Activated T-helper 2 cell treated with anti-CD3 and anti-CD28 coated beads, Interferon-gamma antibody, Interleukin-2, Interleukin-4, amounts not matched to agents 10 μg/mL and 5 μg/mL and 100 μg/mL, durations not matched to agents 14 hours and 24 hours and 36 hours (primary cell): ENCODE measurements around the gene ENTPD3. TPM values are rescaled to one million over a fixed set of nuclear protein-coding genes. Genes with fewer than 3 reads are reported as not detected.

ENCODE experiments used
- DNase-seq: peaks from one replicate; pipeline ENCODE4 v3.0.0; 2021; ENCODE audit warnings: low spot score
- H3K27ac Mint-ChIP-seq: one replicate; pipeline ENCODE4 v1.8.0; 2021; ENCODE audit warnings: mixed read lengths
- H3K27me3 Mint-ChIP-seq: one replicate; pipeline ENCODE4 v1.8.0; 2021; ENCODE audit warnings: low read depth, mixed read lengths
- H3K36me3 Mint-ChIP-seq: one replicate; pipeline ENCODE4 v1.8.0; 2021; ENCODE audit warnings: low read depth, mixed read lengths
- H3K4me1 Mint-ChIP-seq: one replicate; pipeline ENCODE4 v1.8.0; 2021; ENCODE audit warnings: low read depth, mixed read lengths
- H3K4me3 Mint-ChIP-seq: one replicate; pipeline ENCODE4 v1.8.0; 2021; ENCODE audit warnings: low read depth, mild to moderate bottlenecking, moderate library complexity, mixed read lengths
- H3K9me3 Mint-ChIP-seq: one replicate; pipeline ENCODE4 v1.8.0; 2021; ENCODE audit warnings: mixed read lengths
- intact Hi-C: fragments of 100-400 bp; cut with micrococcal nuclease; formaldehyde crosslinking; loops from one replicate; pipeline ENCODE4 v1.15.1; 2023
- total RNA-seq: library from RNA; stranded (reverse); gene quantifications from 2 replicates; pipeline ENCODE4 v1.2.3, GENCODE V29; 2022

ENTPD3 gene, protein sequence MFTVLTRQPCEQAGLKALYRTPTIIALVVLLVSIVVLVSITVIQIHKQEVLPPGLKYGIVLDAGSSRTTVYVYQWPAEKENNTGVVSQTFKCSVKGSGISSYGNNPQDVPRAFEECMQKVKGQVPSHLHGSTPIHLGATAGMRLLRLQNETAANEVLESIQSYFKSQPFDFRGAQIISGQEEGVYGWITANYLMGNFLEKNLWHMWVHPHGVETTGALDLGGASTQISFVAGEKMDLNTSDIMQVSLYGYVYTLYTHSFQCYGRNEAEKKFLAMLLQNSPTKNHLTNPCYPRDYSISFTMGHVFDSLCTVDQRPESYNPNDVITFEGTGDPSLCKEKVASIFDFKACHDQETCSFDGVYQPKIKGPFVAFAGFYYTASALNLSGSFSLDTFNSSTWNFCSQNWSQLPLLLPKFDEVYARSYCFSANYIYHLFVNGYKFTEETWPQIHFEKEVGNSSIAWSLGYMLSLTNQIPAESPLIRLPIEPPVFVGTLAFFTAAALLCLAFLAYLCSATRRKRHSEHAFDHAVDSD
- not detected in 2 replicates for total RNA-seq

DNA sequence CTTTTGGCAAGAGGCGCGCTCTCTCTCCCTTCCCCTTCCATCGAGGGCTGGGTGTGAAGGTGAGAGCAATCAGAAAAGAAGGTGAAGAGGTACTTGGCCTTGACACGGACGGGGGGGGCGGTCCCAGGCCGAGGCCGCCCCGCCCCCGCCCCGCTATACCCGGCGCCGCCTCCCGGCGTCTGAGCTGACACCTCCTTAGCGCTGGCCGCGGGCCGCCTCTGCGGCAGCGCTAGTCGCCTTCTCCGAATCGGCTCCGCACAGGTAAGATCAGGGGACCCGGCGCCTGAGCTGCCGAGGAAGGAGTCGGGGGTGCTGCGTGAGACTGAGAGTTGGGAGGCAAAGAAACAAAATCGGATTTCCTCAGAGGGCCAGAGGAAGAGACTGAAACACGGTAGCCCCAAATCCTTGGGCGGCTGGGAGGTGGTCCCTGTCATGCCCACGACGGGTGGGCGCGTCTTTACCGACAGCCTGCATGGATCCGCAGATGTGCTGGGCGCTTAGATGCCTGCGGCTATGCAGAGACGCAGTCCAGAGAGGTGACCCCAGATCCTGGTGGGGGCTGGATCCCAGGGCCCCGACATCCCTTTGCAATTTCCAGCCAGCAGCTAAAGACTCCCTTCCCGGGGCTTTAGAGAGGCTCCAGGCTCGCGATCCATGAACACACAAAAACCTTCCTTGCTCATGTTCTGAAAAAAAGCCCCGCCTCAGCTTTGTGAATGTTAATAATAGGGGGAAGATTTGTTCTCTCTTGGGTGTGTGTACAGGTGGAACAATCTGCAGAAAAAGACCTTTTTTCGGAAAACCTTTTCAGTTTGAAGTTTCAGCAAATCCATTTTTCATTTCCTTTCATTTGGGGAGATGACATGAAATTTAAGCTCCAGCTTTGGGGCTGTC is at the start of gene ENTPD3:
Gene ENTPD3, plus strand, starts transcription at position 184 of the 894 bp plus-strand sequence. CDS start 874 bp downstream, outside the sequence.
- Mint-ChIP-seq H3K9me3 (no peaks in the 10 kb centered on the region), H3K27ac (no peak within 1 kb of the TSS), H3K4me1 (peaks cover 11% of the 10 kb centered on the region), H3K36me3 (no peaks in the 10 kb centered on the region), H3K27me3 (peaks cover 25% of the 10 kb centered on the region), H3K4me3 (peak within 1 kb of the TSS; percentile 57)
- intact Hi-C loops = no loop called here
- DNase-seq = no peak

DNA sequence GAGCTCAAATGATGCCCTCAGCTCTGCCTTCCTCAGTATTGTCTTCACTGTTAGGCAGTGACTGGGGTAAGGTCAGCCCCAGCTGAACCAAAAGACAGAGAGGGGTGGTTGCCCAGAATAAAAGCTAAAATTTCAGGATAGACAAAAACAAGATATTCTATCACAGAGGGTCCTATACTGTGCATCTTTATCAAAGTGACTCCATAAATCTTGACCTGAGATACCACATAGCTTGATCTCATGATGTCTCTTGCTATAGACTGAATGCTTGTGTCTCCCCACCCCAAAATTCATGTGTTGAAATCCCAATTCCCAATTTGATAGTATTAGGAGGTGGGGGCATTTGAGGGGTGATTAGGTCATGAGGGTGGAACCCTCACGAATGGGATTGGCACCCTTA is 47.1 kb upstream of the ENTPD3 start:
- Mint-ChIP-seq H3K4me1 (peaks cover 19% of the 10 kb centered on the region), H3K36me3 (no peaks in the 10 kb centered on the region), H3K4me3 (no peak overlapping the region), H3K27me3 (peaks cover 2% of the 10 kb centered on the region), H3K27ac (no peak overlapping the region), H3K9me3 (no peaks in the 10 kb centered on the region)
- no peak for DNase-seq
- intact Hi-C loops = loop anchor here (5.0 to 10.0 kb wide), 3 partner anchors 42 to 1755 kb away; partner anchors contain the start of gene TRAK1

DNA sequence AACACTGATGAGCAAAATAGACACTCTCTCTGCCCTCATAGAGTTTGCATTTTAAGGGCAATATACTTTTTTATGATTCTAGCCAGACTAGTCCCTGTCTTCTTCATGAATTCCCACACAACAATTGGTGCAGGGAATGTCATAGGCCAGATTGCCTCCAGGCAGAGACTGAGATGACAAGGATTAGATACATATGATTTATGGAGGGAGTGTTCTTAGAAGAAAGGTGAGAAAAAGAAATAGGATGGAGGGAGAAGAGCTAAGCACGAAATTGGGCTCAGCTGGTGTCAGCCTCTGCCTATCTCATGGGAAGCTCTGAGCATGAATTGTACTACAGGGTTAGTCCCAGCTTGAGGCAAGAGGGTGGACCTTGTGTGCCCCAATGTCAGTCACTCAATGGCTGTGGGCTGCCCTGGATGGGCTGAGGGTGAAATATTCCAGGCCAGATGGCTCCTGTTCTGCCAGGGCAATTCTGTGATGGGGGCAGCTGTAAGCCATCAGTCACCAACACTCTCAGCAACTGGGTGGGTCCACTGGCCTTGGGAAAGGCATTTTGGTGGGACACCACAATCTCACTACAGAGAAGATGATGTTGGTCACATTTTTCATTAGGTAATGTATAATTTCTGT is 46.3 kb upstream of the ENTPD3 start:
- H3K9me3 Mint-ChIP-seq = no peaks in the 10 kb centered on the region
- intact Hi-C loops = no loop called here
- DNase-seq = no peak
- H3K36me3 Mint-ChIP-seq = no peaks in the 10 kb centered on the region
- peaks cover 19% of the 10 kb centered on the region for H3K4me1 Mint-ChIP-seq
- no peak overlapping the region for H3K4me3 Mint-ChIP-seq
- H3K27ac Mint-ChIP-seq = no peak overlapping the region
- H3K27me3 Mint-ChIP-seq = peaks cover 2% of the 10 kb centered on the region

DNA sequence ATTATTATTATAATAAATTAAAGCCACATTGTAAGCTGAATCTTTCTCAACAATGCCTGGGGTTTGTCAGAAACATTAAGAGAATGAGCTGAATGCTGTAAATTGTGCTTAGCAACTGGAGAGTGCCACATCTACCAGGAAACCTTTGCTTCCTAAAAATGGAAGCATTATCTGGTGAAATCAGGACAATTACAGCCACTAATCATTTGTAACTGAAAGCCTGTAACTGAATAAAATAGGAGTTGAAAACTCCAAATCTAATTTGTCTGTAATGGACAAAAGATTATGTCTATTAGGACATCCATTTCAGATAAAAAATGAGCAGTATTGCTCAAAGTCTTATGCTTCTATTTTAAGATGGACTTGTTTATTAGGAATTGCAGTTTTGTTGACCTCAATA is 45.3 kb upstream of the ENTPD3 start:
- no peaks in the 10 kb centered on the region for H3K9me3 Mint-ChIP-seq
- H3K4me1 Mint-ChIP-seq = peaks cover 15% of the 10 kb centered on the region
- H3K4me3 Mint-ChIP-seq = no peak overlapping the region
- H3K36me3 Mint-ChIP-seq = no peaks in the 10 kb centered on the region
- intact Hi-C loops = no loop called here
- no peak for DNase-seq
- peaks cover 2% of the 10 kb centered on the region for H3K27me3 Mint-ChIP-seq
- no peak overlapping the region for H3K27ac Mint-ChIP-seq

DNA sequence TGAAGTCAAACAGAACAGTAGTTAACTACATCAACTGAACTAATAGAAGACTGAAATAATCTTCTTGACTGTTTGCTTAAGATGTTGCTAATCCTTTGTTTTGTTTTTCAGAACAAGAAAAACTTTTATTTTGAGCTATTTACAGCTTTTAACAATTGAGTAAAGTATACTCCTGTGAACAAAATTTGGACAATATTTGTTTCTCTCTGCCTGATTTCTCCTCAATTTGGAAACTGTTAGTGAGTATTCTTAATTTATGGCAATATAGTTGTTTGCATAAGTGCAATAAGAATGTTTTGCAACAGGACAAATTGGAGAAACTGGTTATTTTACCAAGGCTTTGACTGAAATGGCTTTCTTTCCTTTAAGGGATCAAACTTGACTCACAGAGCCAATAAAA is 36.5 kb upstream of the ENTPD3 start:
- H3K4me1 Mint-ChIP-seq = no peaks in the 10 kb centered on the region
- H3K9me3 Mint-ChIP-seq = peaks cover 13% of the 10 kb centered on the region
- H3K27me3 Mint-ChIP-seq = peaks cover 2% of the 10 kb centered on the region
- H3K4me3 Mint-ChIP-seq = no peak overlapping the region
- no peak overlapping the region for H3K27ac Mint-ChIP-seq
- DNase-seq = no peak
- intact Hi-C loops = no loop called here
- H3K36me3 Mint-ChIP-seq = peaks cover 5% of the 10 kb centered on the region

DNA sequence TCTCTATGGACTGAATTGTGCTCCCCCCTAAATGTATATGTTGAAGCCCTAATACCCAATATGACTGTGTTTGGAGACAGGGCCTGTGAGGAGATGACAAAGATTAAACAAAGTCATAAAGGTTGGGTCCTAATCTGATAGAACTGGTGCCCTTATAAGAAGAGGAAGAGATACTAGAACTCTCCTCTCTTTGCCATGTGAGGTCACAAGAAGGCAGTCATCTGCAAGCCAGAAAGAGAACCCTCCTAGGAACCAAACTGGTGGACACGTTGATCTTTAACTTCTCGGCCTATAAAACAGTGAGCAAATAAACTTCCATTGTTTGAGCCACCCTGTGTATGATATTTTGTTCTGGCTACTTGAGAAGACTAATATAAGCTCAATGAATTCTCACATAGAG is 31.6 kb upstream of the ENTPD3 start:
- Mint-ChIP-seq H3K9me3 (peaks cover 13% of the 10 kb centered on the region), H3K27ac (no peak overlapping the region), H3K36me3 (peaks cover 5% of the 10 kb centered on the region), H3K4me1 (no peaks in the 10 kb centered on the region), H3K27me3 (peaks cover 2% of the 10 kb centered on the region), H3K4me3 (no peak overlapping the region)
- intact Hi-C loops = no loop called here
- no peak for DNase-seq

DNA sequence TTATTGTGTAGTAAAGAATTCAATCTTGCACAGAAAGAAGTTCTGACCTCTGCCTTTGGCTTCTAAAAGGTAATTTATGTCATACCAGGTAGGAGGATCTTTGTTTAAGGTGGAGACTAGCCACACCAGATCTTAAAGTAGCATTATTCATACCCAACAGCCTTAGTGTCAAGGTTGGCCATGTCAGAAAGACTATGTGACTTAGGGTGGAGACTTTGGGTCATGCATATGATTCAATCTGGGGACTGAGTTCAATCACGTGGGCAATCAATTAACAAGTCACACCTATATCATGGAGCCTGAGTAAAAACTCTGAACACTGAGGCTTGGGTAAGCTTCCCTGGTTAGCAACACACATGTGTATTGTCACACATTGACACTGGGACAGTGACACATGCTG is 28.5 kb upstream of the ENTPD3 start:
- Mint-ChIP-seq H3K27ac (no peak overlapping the region), H3K4me3 (no peak overlapping the region), H3K4me1 (no peaks in the 10 kb centered on the region), H3K36me3 (no peaks in the 10 kb centered on the region), H3K27me3 (peaks cover 2% of the 10 kb centered on the region), H3K9me3 (no peaks in the 10 kb centered on the region)
- DNase-seq = no peak
- intact Hi-C loops = no loop called here

DNA sequence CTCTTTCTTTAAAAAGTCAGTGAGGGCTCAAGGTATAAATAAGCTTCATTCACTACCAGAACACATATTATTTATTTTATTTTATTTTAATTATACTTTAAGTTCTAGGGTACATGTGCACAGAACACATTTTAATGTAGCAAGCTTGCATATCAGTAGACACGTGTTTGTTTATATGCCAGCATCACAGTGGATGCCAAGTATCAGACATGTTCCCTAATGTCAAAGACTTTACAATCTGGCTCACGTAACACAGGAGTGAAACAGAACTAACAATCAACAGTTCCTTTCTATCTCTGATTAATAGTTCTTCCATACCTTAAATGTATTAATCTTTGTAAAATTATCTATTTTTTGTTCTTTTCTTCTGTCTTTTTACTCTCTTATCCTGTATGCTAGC is 23.3 kb upstream of the ENTPD3 start:
- Mint-ChIP-seq H3K36me3 (no peaks in the 10 kb centered on the region), H3K27me3 (peaks cover 11% of the 10 kb centered on the region), H3K4me3 (no peak overlapping the region), H3K9me3 (no peaks in the 10 kb centered on the region), H3K27ac (no peak overlapping the region), H3K4me1 (no peaks in the 10 kb centered on the region)
- DNase-seq = no peak
- intact Hi-C loops = no loop called here

DNA sequence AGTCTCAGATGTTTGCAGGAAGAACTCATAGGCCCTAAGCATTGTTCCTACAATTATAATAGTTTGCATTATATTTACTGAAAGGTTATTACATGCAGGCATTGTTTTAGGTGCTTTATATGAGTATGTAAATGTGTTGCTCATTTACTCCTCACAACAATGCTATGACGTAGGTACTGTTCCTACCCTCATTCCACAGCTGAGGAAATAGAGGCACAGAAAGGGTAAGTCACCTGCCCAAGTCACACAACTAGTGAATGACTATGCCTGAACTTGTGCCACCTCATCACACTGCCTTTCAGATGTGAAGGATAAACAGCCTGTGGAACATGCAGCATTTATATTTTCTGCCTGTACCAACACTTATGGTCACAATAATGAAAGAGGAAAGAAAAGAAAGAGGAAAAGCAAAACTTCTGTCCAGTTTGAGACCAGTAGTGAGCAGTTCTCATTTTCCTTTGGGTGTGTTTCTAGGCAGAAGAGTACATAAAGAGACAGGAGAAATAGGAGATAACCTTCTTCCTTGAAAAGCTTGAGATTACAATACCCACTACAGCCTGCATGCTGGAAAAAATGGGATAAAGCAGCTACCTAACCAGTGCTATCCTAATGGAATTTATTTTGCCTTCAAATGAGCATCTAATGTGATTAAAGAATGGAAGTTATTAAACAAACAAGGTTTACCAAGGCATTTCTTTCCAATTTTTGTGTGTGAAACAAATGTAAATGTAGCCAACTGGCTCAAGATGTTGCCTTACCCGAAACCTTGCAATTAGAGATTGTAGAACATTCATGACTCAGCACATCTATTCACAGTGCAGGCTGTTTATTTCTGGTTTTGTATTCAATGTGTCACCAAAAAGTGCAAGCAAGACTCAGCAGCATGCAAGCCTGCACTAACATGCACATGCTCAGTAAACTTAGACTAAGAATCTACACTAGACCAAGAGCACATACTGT is 20.5 kb upstream of the ENTPD3 start:
- Mint-ChIP-seq H3K36me3 (no peaks in the 10 kb centered on the region), H3K27me3 (peaks cover 18% of the 10 kb centered on the region), H3K27ac (no peak overlapping the region), H3K9me3 (no peaks in the 10 kb centered on the region), H3K4me3 (no peak overlapping the region), H3K4me1 (no peaks in the 10 kb centered on the region)
- intact Hi-C loops = no loop called here
- no peak for DNase-seq

DNA sequence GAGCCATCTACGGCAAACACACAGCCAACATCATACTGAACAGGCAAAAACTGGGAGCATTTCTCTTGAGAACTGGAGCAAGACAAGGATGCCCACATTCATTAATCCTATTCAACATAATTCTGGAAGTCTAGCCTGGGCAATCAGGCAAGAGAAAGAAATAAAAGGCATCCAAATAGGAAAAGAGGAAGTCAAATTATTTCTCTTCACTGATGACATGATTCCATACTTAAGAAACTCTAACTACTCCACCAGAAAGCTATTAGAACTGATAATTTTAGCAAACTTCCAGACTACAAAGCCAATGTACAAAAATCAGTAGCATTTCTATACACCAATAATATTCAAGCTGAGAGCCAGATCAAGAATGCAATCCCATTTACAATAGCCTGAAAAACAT is 17.3 kb upstream of the ENTPD3 start:
- Mint-ChIP-seq H3K4me3 (no peak overlapping the region), H3K9me3 (no peaks in the 10 kb centered on the region), H3K4me1 (no peaks in the 10 kb centered on the region), H3K27me3 (peaks cover 18% of the 10 kb centered on the region), H3K27ac (no peak overlapping the region), H3K36me3 (no peaks in the 10 kb centered on the region)
- intact Hi-C loops = no loop called here
- no peak for DNase-seq

DNA sequence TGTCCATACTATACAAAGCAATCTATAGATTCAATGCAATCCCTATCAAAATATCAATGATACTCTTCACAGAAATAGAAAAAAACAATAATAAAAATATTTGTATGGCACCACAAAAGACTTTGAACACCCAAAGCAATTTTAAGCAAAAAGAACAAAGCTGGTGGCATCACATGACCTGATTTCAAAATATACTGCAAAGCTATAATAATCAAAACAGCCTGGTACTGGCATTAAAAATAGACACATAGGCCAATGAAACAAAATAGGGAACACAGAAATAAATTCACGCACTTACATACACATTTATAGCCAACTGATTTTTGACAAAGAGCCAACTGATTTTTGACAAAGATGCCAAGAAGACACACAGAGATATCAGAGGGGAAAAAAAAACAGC is 9.2 kb upstream of the ENTPD3 start:
- intact Hi-C loops = no loop called here

More for the DNA sequence above, 9.2 kb upstream of the ENTPD3 start:
- peaks cover 13% of the 10 kb centered on the region for H3K9me3 Mint-ChIP-seq
- peaks cover 12% of the 10 kb centered on the region for H3K4me1 Mint-ChIP-seq
- DNase-seq = no peak
- no peaks in the 10 kb centered on the region for H3K36me3 Mint-ChIP-seq
- peaks cover 3% of the 10 kb centered on the region for H3K27me3 Mint-ChIP-seq
- no peak overlapping the region for H3K27ac Mint-ChIP-seq
- no peak overlapping the region for H3K4me3 Mint-ChIP-seq
